Measurements from ENCODE around the gene TTC7B.

DNA sequence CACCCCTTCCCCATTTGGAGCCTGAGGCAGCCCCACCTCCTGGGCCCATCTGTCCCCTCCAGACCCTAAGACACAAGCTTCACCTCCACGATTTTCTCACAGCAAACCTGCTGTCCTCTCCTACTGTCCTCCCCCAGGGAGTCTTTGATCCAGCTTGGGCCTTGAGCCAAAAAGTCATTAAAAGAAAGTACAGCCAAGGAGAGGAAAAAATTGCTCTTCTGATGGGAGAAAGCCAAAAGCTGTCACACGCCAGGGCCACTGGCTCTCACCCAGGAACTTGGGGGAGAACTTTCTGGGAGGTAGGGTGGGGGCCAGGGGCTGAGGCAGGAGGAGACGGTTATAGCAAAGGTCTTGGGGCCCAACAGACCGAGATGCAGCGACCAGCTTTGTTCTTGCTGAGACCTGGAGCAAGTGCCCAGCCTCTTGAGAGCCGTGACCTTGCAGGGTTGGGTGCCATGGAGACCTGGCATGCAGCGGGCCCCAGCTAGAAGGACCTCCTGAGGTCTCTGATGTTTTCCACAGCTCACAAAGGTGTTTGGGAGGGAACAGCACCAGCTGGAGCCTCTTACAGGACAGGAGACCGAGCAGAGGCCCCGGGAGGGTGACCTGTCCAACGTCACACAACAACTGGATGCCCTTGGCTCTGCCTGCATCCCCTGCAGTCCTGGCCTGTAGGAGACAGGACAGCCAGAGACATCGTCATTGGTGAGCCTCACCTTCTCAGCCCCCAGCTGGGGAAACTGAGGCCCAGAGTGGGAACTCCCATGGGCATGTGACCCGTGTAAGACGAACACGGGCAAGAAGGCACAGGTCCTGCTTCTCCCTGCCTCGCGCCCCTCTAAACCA is 294.9 kb downstream of the TTC7B start:
- TF ChIP-seq POLR2A (IDR thresholded peaks at IDR 0.05), result no peak
- TF ChIP-seq, protein P1, sequence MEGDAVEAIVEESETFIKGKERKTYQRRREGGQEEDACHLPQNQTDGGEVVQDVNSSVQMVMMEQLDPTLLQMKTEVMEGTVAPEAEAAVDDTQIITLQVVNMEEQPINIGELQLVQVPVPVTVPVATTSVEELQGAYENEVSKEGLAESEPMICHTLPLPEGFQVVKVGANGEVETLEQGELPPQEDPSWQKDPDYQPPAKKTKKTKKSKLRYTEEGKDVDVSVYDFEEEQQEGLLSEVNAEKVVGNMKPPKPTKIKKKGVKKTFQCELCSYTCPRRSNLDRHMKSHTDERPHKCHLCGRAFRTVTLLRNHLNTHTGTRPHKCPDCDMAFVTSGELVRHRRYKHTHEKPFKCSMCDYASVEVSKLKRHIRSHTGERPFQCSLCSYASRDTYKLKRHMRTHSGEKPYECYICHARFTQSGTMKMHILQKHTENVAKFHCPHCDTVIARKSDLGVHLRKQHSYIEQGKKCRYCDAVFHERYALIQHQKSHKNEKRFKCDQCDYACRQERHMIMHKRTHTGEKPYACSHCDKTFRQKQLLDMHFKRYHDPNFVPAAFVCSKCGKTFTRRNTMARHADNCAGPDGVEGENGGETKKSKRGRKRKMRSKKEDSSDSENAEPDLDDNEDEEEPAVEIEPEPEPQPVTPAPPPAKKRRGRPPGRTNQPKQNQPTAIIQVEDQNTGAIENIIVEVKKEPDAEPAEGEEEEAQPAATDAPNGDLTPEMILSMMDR (IDR thresholded peaks at IDR 0.05), result no peak

All from prostate gland (tissue), 2 donors.